ENCODE results near the gene CDH4. TPM values are rescaled to one million over a fixed set of nuclear protein-coding genes. Genes with fewer than 3 reads are reported as not detected.

Gene CDH4
- polyA plus RNA-seq, 6 donors from 2014 or later: not detected

GRCh38 chr20:61948586-61949362, 696.7 kb downstream of the CDH4 start:
- ATAC-seq (ENCODE audit: low read depth in 2 of 2) (no peak), DNase-seq (no peak)
- Mint-ChIP-seq H3K36me3 (no peaks in the 10 kb centered on the region), H3K4me3 (peak overlapping the region in 1 of 8 donors; percentile 9), H3K27ac (no peak overlapping the region), H3K4me1 (no peaks in the 10 kb centered on the region), H3K9me3 (peaks cover 0 to 3% (median 0%) of the 10 kb centered on the region in 7 donors), H3K27me3 (peaks cover 5 to 24% (median 9%) of the 10 kb centered on the region in 3 donors)

GRCh38 chr20:61949363-61949713, 697.3 kb downstream of the CDH4 start:
- Mint-ChIP-seq H3K4me1 (no peaks in the 10 kb centered on the region), H3K4me3 (no peak overlapping the region), H3K27ac (no peak overlapping the region), H3K9me3 (peaks cover 0 to 3% (median 0%) of the 10 kb centered on the region in 7 donors), H3K36me3 (no peaks in the 10 kb centered on the region), H3K27me3 (peaks cover 6 to 25% (median 11%) of the 10 kb centered on the region in 3 donors)
- ATAC-seq (ENCODE audit: low read depth in 2 of 2) (no peak), DNase-seq (no peak)

- peaks cover 12 to 31% (median 17%) of the 10 kb centered on the region in 3 donors for H3K27me3 Mint-ChIP-seq
- H3K4me3 Mint-ChIP-seq: no peak overlapping the region
- H3K4me1 Mint-ChIP-seq: no peaks in the 10 kb centered on the region
- H3K9me3 Mint-ChIP-seq: peaks cover 0 to 3% (median 0%) of the 10 kb centered on the region in 7 donors
- DNase-seq (no peak), ATAC-seq (ENCODE audit: low read depth in 2 of 2) (no peak)
- H3K36me3 Mint-ChIP-seq: peaks cover 0 to 4% of the 10 kb centered on the region in 2 donors
- H3K27ac Mint-ChIP-seq: no peak overlapping the region
Measured at GRCh38 chr20:61949714-61950640, 697.9 kb downstream of the CDH4 start.

GRCh38 chr20:61950641-61951071, 698.6 kb downstream of the CDH4 start:
- no peak for ATAC-seq (ENCODE audit: low read depth in 2 of 2)
- peaks cover 0 to 5% of the 10 kb centered on the region in 2 donors for H3K36me3 Mint-ChIP-seq
- H3K27ac Mint-ChIP-seq: no peak overlapping the region
- no peak overlapping the region for H3K4me3 Mint-ChIP-seq
- H3K9me3 Mint-ChIP-seq: peaks cover 0 to 3% (median 0%) of the 10 kb centered on the region in 7 donors
- DNase-seq: no peak
- no peaks in the 10 kb centered on the region for H3K4me1 Mint-ChIP-seq
- peaks cover 14 to 38% (median 20%) of the 10 kb centered on the region in 3 donors for H3K27me3 Mint-ChIP-seq

- ATAC-seq (ENCODE audit: low read depth in 2 of 2): no peak
- DNase-seq: no peak
- H3K4me1 Mint-ChIP-seq: no peaks in the 10 kb centered on the region
- H3K27ac Mint-ChIP-seq: no peak overlapping the region
- peaks cover 14 to 38% (median 20%) of the 10 kb centered on the region in 3 donors for H3K27me3 Mint-ChIP-seq
- H3K36me3 Mint-ChIP-seq: peaks cover 0 to 5% of the 10 kb centered on the region in 2 donors
- H3K4me3 Mint-ChIP-seq: no peak overlapping the region
- peaks cover 0 to 3% (median 0%) of the 10 kb centered on the region in 7 donors for H3K9me3 Mint-ChIP-seq
Measured at GRCh38 chr20:61951695-61952533, 699.9 kb downstream of the CDH4 start.

GRCh38 chr20:61953037-61954021, 701.3 kb downstream of the CDH4 start:
- Mint-ChIP-seq H3K4me3 (no peak overlapping the region), H3K27ac (no peak overlapping the region), H3K36me3 (peaks cover 0 to 5% of the 10 kb centered on the region in 2 donors), H3K27me3 (peaks cover 19 to 38% (median 20%) of the 10 kb centered on the region in 3 donors), H3K9me3 (peaks cover 0 to 3% (median 0%) of the 10 kb centered on the region in 7 donors), H3K4me1 (no peaks in the 10 kb centered on the region)
- no peak for DNase-seq
- ATAC-seq (ENCODE audit: low read depth in 2 of 2): no peak

- Mint-ChIP-seq H3K27ac (no peak overlapping the region), H3K9me3 (peaks cover 0 to 3% (median 0%) of the 10 kb centered on the region in 7 donors), H3K4me3 (no peak overlapping the region), H3K4me1 (no peaks in the 10 kb centered on the region), H3K27me3 (peaks cover 19 to 38% (median 20%) of the 10 kb centered on the region in 3 donors), H3K36me3 (peaks cover 0 to 5% of the 10 kb centered on the region in 2 donors)
- no peak for DNase-seq
- no peak for ATAC-seq (ENCODE audit: low read depth in 2 of 2)
Measured at GRCh38 chr20:61954276-61955021, 702.4 kb downstream of the CDH4 start.

- no peak for DNase-seq
- H3K27me3 Mint-ChIP-seq: peaks cover 19 to 33% (median 20%) of the 10 kb centered on the region in 3 donors
- peaks cover 0 to 3% (median 0%) of the 10 kb centered on the region in 7 donors for H3K9me3 Mint-ChIP-seq
- no peak for ATAC-seq (ENCODE audit: low read depth in 2 of 2)
- no peak overlapping the region for H3K27ac Mint-ChIP-seq
- peaks cover 0 to 5% of the 10 kb centered on the region in 2 donors for H3K36me3 Mint-ChIP-seq
- H3K4me3 Mint-ChIP-seq: no peak overlapping the region
- H3K4me1 Mint-ChIP-seq: no peaks in the 10 kb centered on the region
Measured at GRCh38 chr20:61955668-61956395, 703.8 kb downstream of the CDH4 start.

- Mint-ChIP-seq H3K4me3 (no peak overlapping the region), H3K27me3 (peaks cover 22 to 32% (median 25%) of the 10 kb centered on the region in 3 donors), H3K9me3 (peaks cover 0 to 3% (median 0%) of the 10 kb centered on the region in 7 donors), H3K4me1 (no peaks in the 10 kb centered on the region), H3K27ac (no peak overlapping the region), H3K36me3 (peaks cover 0 to 5% of the 10 kb centered on the region in 2 donors)
- no peak for DNase-seq
- ATAC-seq (ENCODE audit: low read depth in 2 of 2): no peak
Measured at GRCh38 chr20:61956396-61957342, 704.6 kb downstream of the CDH4 start.

- H3K4me3 Mint-ChIP-seq: no peak overlapping the region
- peaks cover 0 to 5% of the 10 kb centered on the region in 2 donors for H3K36me3 Mint-ChIP-seq
- ATAC-seq (ENCODE audit: low read depth in 2 of 2) (no peak), DNase-seq (no peak)
- H3K27ac Mint-ChIP-seq: no peak overlapping the region
- peaks cover 17 to 24% (median 23%) of the 10 kb centered on the region in 3 donors for H3K27me3 Mint-ChIP-seq
- H3K4me1 Mint-ChIP-seq: no peaks in the 10 kb centered on the region
- peaks cover 0 to 4% (median 0%) of the 10 kb centered on the region in 7 donors for H3K9me3 Mint-ChIP-seq
Measured at GRCh38 chr20:61957961-61958715, 706.1 kb downstream of the CDH4 start.
